Large intestine (tissue), 3 donors: ENCODE measurements around the gene IL2RA. TPM values are rescaled to one million over a fixed set of nuclear protein-coding genes. Genes with fewer than 3 reads are reported as not detected.

ENCODE experiments used
- DNase-seq, 2 donors: peaks; one replicate each; pipeline versions ENCODE4 v3.0.0 to v3.0.0-alpha.2; 2013
- H3K27ac ChIP-seq: one replicate; pipeline ENCODE4 v1.5.1; 2013; ENCODE audit warnings: low read length
- H3K27me3 ChIP-seq: 2 replicates; pipeline ENCODE4 v1.6.1; 2013; ENCODE audit warnings: low read length; ENCODE audit not compliant: control insufficient read depth, insufficient read depth
- H3K36me3 ChIP-seq: 2 replicates; pipeline ENCODE4 v1.6.1; 2013; ENCODE audit warnings: low read length; ENCODE audit not compliant: control insufficient read depth, insufficient read depth
- H3K4me1 ChIP-seq: one replicate; pipeline ENCODE4 v1.6.1; 2013; ENCODE audit warnings: low read length; ENCODE audit not compliant: control insufficient read depth, insufficient read depth
- H3K4me3 ChIP-seq: one replicate; pipeline ENCODE4 v1.5.1; 2013; ENCODE audit warnings: low read length
- H3K9me3 ChIP-seq: one replicate; pipeline ENCODE4 v1.6.1; 2013; ENCODE audit warnings: mild to moderate bottlenecking, low read depth, low read length, moderate library complexity; ENCODE audit not compliant: control insufficient read depth
- WGBS: methylation state at CpG from one replicate; pipeline ENCODE4 v1.1.5; 2013; ENCODE audit warnings: low lambda C conversion rate; ENCODE audit not compliant: insufficient coverage; 5-methylcytosine and 5-hydroxymethylcytosine counted together
- polyA plus RNA-seq: library from polyadenylated mRNA; unstranded; fragments of 120-200 nt; gene quantifications from one replicate; pipeline ENCODE4 v1.2.1, GENCODE V29; 2013

The IL2RA gene
- polyA plus RNA-seq, 1 donor: 0.52 TPM

- Histone ChIP-seq H3K27ac (no peak overlapping the region), H3K4me3 (no peak overlapping the region), H3K36me3 (no peaks in the 10 kb centered on the region), H3K9me3 (no peaks in the 10 kb centered on the region), H3K4me1 (no peaks in the 10 kb centered on the region), H3K27me3 (peaks cover 27% of the 10 kb centered on the region)
- DNase-seq: no peak
- 100% methylated on average over 1 of the region's 9 CpGs for WGBS
These were observed 20.6 kb upstream of the IL2RA start for GRCh38 chr10:6082496-6083395.

DNA sequence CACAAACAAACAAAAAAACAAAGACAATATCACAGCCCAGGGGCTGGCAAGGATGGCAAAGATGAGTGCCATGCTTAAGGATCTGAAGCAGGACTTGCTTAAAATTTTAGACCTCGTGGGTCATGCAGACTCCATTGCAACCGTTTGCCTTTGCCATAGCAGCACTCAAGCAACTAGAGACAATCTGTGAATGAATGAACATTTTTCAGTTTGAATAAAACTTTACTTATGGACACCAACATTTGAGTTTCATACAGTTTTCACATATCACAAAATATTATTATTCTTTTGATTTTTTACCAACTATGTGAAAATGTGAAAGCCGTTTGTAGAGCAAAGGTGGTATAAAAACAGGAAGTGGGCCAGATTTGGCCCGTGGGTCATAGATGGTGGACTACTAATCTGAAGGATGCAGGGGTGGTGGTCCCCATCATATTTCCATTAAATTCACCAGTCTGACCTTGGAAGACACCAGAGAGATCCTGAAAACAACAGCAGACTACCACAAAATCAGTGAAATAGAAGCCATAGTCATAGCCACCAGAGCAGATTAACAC, 18.3 kb upstream of the IL2RA start:
- Histone ChIP-seq H3K36me3 (no peaks in the 10 kb centered on the region), H3K4me1 (no peaks in the 10 kb centered on the region), H3K27me3 (peaks cover 33% of the 10 kb centered on the region), H3K9me3 (no peaks in the 10 kb centered on the region), H3K27ac (no peak overlapping the region), H3K4me3 (no peak overlapping the region)
- DNase-seq: no peak
- no CpG with 5 or more reads among the region's 4 CpGs for WGBS

DNA sequence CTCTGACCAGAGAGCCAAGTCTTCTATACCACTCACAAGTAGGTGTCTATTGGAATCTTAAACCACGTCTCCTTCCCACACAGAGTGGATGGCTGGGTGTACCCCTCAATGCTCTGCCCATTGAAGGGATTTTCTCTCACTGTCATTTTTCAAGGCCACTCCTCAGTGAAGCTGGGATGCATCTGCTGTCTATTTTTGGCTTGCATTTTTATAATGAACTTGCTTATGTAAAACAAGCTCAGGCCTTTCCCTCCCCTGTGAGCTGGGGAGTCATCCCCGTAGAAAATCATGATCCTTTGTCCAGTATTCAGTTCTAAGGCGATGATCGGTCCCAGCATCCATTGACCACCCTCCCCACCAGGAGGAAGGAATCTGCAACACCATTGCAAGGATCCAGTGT, 16.9 kb upstream of the IL2RA start:
- Histone ChIP-seq H3K27ac (no peak overlapping the region), H3K36me3 (no peaks in the 10 kb centered on the region), H3K27me3 (peaks cover 29% of the 10 kb centered on the region), H3K4me3 (no peak overlapping the region), H3K4me1 (no peaks in the 10 kb centered on the region), H3K9me3 (no peaks in the 10 kb centered on the region)
- no peak for DNase-seq
- no CpG with 5 or more reads among the region's 4 CpGs for WGBS

DNA sequence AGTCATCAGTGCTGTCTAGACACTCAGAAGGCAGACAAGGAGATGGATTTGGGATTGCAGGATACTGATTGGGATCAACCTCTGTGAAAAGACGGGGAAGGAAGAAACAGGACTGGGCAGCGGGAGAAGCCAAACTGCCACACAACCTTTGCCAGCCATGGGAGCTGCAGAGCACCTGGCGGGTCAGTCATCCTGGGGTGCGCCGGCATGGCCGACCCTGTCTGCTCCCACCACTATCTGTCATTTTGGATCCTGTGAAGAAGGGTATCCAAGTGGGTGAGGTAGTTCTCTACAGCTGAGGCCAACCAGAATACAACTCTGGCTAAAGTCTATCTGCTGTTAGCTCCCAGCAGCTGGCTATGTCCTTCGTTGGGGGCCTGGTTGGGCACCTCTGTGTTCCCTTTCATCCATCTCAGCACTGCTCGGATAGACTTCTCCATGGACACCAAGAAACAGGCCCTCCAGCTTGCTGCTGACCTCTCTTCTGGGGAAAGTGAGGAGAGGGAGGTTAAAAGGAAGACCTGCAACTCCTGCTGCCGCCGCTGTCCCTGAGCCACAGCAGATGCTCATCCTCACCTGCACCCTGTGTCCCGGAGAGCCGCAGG, 15.0 kb upstream of the IL2RA start:
- H3K27ac ChIP-seq: no peak overlapping the region
- H3K4me3 ChIP-seq: no peak overlapping the region
- no peak for DNase-seq
- H3K4me1 ChIP-seq: no peaks in the 10 kb centered on the region
- no peaks in the 10 kb centered on the region for H3K9me3 ChIP-seq
- WGBS: no CpG with 5 or more reads among the region's 12 CpGs
- H3K36me3 ChIP-seq: no peaks in the 10 kb centered on the region
- peaks cover 13% of the 10 kb centered on the region for H3K27me3 ChIP-seq

DNA sequence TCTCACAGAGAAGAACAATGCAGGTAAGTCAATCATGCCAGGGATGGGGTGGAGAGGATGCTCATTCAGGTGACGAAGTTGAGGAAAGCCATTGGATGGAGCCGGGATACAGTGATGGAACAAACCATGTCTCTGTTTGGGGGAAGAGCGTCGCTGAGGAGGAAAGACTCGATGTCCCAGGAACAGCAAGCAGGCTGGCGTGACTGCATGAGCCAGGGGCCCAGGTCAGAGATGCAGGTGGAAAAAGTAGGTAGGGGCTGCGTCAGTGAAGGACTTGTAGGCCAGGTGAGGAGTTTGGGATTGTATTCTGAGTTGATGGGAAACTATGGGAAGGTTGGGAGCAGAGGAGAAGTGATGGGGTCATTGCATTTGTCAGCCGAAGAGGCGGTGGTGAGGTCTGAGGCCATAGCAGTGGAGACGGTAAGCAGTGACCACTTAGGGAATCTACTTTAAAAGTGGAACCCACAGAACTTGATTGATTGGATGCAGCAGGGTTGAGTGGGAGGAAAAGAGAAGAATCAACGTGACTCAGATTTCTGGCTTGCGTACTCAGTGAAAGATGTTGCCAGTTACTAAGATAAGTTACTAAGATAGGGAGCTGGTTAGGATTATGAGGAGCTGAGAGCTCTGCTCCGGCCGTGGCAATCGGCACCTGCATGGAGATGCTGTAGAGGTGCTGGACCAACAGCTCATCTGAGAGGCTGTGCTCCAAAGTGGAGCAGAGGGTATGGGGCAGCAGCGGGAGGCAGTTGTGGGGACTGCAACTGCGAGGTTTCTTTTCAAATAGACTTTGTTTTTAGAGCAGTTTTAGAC, 12.5 kb upstream of the IL2RA start:
- Histone ChIP-seq H3K27me3 (peaks cover 8% of the 10 kb centered on the region), H3K4me1 (no peaks in the 10 kb centered on the region), H3K9me3 (no peaks in the 10 kb centered on the region), H3K36me3 (no peaks in the 10 kb centered on the region), H3K27ac (no peak overlapping the region), H3K4me3 (no peak overlapping the region)
- no peak for DNase-seq
- 63% methylated on average over 4 of the region's 17 CpGs for WGBS

DNA sequence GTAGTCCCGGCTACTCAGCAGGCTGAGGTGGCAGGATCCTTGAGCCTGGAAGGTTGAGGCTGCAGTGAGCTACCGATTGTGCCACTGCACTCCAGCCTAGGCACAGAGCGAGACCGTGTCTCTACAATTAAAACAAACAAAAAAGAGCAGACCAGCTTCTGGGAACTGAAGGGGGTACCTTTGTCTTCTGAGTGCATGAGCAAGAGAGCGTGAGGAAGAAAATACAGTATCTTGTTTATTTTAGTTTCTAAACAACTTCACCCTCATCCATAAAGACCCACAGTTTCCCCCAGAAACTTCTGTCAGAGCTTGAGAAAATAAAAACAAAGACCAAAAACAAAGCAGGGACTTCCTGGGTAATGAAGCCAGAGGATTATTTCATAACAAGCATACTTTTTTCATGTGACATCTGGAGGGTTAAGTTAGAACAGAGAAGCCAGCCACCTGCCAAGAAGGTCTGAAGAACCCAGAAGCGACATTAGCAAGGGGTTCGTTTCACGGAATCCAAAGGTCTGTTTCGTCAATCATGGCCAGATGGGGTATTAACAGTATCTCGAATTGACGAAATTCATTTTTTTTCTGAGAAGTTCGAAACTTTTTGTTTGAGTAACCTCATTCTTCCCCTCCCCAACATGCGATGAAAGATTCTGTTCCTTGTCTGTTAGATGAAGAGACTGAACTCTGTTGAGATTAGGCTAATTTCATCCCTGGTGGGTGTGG, 10.2 kb upstream of the IL2RA start:
- Histone ChIP-seq H3K27ac (no peak overlapping the region), H3K36me3 (no peaks in the 10 kb centered on the region), H3K4me1 (no peaks in the 10 kb centered on the region), H3K9me3 (no peaks in the 10 kb centered on the region), H3K27me3 (peaks cover 16% of the 10 kb centered on the region), H3K4me3 (no peak overlapping the region)
- DNase-seq: no peak
- WGBS: 84% methylated on average over 5 of the region's 13 CpGs

- no peak overlapping the region for H3K4me3 ChIP-seq
- WGBS: 49% methylated on average over 3 of the region's 10 CpGs
- DNase-seq: no peak
- no peak overlapping the region for H3K27ac ChIP-seq
- H3K9me3 ChIP-seq: no peaks in the 10 kb centered on the region
- H3K36me3 ChIP-seq: no peaks in the 10 kb centered on the region
- peaks cover 10% of the 10 kb centered on the region for H3K27me3 ChIP-seq
- H3K4me1 ChIP-seq: no peaks in the 10 kb centered on the region
These were observed 9.3 kb upstream of the IL2RA start for GRCh38 chr10:6071181-6072175.

GRCh38 chr10:6070660-6071059, 8.5 kb upstream of the IL2RA start:
- peaks cover 10% of the 10 kb centered on the region for H3K27me3 ChIP-seq
- H3K9me3 ChIP-seq: no peaks in the 10 kb centered on the region
- no peak overlapping the region for H3K4me3 ChIP-seq
- DNase-seq: no peak
- H3K4me1 ChIP-seq: no peaks in the 10 kb centered on the region
- no CpG with 5 or more reads among the region's 5 CpGs for WGBS
- no peaks in the 10 kb centered on the region for H3K36me3 ChIP-seq
- no peak overlapping the region for H3K27ac ChIP-seq
